Activated T-cell treated with anti-CD3 and anti-CD28 coated beads for 24 hours (primary cell): ENCODE measurements around the gene KDM4F.
"Not testable (repeated sequence)": the region's sequence is repeated elsewhere in the genome, so short reads cannot be mapped to it uniquely, and the experiment has no call there.

Experiments used
- DNase-seq: peaks from one replicate; pipeline ENCODE4 v3.0.0-alpha.2; 2020; ENCODE audit warnings: low read depth

Gene KDM4F

DNA sequence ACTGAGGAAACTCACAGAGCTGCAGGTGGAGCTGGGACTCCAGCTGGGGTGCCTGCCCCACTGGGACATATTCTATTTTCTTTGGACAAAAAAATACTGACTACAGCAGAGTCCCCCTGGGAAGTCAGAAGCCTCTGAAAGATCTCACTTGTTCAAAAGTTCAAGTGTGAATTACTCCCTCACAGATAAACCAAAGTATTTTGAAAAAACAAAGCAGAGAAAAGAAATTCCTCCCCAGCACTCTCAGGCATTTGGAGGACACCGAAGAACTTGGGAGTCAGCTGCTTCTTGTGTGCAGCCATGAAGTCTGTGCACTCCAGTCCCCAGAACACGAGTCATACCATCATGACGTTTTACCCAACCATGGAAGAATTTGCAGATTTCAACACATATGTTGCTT, at the start of gene KDM4F:
TSS of gene KDM4F (plus strand) at position 301 of the 400 bp plus-strand sequence.
- not testable (repeated sequence) for DNase-seq

DNA sequence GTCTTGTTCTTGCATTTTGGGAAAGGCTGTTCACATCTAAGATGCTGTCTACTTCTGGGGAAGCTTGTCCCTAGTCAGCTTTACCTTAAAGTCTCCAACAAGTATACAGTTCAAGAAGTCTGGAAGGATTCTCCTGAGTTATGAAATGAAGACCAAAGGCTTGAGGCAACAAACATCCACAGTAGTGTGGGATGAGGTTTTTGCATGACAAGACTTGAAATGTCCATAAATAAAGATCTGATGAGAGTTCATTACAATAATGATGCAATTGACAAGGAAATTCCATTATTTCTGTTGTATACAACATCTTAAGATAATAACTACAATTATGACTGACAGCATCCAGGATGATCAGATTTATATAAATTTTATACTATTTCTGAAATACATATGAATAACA, 45.5 kb upstream of the KDM4F start:
- no peak for DNase-seq

DNA sequence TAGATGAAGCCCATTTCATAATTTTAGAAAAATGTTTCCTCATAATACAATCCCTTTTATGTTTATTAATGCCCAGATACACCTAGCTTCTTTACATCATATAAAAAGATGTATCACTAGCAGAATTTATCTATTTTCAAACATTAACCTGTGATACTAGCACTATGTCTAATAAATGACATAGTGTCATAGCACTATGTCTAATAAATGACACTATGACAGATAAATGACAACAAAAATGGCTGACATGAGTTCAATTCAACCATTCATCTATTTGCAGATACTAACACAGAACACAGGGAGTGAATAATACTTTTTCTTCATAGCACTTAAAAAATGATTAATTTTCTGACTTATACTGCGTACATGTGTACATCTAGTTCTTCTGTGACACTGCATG, 43.6 kb upstream of the KDM4F start:
- DNase-seq = no peak

DNA sequence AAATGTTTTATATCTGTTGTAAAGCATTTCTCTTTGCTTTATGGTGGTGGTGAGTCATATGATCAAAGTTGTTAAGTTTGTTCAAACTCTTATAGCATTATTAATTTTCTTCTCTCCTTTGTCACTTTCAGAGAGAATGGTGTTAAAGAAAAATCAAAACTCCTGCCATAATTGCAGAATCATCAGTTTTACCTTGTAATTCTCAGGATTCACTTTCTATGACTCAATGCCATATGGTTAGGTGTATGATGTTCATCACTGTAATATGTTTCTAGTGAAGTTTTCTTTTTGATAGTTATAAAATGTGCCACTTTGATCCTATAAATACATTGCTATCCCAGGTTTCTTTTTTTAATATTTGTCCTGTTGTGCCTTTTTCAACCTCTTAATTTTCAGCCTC, 37.8 kb upstream of the KDM4F start:
- no peak for DNase-seq

DNA sequence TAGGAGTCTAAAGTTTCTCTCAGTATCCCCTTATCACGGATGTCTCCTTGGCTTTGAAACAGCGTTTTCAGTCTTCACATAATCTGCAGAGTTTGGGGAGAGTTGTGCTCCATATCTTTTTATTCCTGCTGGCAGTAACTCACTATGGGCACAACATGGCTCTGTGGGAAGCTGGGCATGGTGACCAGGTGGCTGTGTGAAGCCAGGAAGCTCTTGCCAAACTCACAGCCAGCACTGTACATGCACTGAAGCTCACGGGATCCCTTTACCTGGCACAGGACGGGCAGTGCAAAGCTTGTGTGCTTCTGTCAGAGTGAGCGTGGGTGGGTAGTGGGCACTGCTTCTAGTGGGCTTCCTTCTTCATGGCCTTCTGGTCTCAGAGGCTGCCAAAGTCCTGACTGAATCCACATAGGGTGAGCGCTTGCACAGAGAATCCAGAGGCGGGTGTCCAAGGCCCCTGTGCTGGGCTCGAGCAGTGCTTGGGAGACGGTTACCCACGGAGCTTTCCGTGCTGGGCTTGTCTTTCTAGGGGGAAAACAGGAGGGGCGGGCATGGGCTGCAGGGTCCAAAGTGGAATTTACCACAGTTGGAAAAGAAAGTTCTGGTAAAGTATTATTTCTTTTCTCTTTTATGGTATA, 34.9 kb upstream of the KDM4F start:
- DNase-seq = no peak

DNA sequence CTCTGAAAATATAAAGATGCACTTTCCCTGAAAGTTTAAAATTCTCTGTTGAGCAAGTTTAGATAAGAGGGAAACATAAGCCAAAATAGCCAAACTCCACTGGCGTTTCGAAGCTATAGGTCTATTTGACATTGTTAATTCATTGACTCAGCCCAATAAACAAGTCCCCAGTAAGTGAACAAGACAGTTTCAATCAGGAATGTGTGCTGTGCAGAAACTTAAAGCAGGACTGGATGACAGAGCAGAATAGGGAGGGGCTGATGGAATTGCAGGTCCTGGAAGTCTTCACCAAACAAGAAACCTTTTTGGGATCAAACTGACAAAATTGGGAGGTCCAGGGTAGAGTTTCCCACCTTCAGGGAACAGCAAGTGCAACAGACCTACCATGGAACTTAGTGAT, 33.1 kb upstream of the KDM4F start:
- DNase-seq = no peak

DNA sequence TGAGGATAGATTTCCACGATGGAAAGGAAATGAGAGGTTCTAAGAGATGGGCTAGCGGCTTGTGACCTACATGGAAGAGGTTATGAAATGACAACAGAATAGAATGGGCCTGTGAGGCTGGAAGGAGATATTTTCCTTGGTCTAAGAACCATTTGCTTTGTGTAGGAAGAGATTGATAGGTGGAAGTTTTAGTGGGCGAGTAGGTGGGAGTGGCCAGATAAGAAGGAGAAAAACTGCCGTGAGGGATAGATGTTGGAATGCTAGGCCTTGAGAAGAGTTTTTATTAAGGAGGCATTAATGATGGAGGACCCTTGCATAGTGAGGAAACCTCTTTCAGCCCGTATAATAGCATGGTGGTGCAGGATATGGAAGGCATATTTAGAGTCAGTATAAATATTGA, 27.8 kb upstream of the KDM4F start:
- not testable (repeated sequence) for DNase-seq

DNA sequence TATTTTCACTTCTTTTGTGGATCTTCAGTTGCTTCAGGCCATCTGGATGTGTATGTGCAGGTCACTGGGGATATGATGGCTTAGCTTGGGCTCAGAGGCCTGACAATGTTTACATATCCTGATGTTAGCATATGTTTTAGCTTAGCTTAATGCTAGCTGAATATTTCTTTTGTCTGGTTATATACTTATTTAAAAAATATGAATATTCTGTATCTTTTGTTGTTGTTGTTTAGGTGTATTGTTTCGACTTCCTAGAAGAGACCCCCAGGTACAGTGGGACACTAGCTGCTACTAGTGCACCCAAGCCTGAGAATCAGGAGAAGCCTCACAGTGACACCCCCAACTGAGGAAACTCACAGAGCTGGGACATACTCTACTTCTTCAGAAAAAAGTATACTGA, 24.3 kb upstream of the KDM4F start, which contains the start of gene KDM4E:
TSS of gene KDM4E (plus strand) at position 301 of the 400 bp plus-strand sequence. CDS start 300 bp downstream, outside the sequence.
- no peak for DNase-seq

DNA sequence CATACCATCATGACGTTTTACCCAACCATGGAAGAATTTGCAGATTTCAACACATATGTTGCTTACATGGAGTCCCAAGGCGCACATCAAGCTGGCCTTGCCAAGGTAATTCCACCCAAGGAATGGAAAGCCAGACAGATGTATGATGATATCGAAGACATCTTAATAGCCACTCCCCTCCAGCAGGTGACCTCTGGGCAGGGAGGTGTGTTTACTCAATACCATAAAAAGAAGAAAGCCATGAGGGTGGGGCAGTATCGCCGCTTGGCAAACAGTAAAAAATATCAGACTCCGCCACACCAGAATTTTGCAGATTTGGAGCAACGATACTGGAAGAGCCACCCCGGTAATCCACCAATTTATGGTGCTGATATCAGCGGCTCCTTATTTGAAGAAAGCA, 23.6 kb upstream of the KDM4F start:
- DNase-seq = not testable (repeated sequence)

DNA sequence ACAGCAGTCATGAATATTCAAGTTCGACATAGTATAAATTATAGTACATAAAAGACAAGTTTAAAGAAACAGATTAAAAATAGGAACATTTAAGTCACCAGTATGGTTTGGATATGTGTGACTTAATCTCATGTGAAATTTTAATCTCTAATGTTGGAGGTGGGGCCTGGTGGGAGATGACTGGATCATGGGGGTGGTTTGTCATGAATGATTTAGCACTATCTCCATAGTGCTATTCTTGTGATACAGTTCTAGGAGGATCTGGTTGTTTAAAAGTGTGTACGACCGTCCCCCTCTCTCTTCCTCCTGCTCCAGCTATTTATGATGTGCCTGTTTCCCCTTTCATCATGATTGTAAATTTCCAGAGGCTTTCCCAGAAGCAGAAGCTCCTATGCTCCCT, 20.9 kb upstream of the KDM4F start:
- no peak for DNase-seq

DNA sequence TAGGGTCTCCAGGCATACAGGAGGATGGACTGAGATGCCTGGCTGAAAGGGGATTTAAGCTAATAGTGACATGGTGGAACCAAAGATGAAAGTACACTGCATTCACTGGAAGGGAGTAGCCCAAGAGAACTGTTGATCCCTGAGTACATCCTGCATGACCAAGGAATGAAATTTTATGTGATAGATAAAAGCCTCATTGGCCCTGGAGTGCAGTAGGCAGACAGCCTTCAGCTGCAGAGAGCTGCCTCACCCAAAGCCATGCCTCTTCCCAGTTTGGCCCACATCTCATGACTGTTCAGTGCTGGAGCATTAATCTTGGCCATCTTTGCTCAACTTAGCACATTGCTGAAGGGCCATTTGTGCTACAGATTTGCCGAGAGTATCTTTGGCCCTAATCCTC, 16.2 kb upstream of the KDM4F start:
- no peak for DNase-seq

DNA sequence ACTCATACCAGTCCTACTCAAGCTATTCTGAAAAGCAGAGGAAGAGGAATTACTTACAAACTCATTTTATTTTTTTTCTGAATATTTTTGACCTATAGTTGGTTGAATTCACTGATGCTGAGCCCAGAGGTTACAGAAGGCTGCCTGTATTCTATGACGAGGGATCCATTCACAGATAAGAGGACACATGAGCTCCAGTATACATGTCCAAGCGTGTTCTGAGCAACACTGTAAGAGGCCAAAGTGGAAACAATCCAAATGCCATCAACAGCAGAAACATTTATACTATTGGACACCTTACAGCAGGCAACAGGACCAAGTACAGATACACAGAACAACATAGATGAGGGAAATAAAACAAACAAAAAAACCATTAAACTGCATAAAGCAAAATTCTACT, 13.9 kb upstream of the KDM4F start:
- no peak for DNase-seq

DNA sequence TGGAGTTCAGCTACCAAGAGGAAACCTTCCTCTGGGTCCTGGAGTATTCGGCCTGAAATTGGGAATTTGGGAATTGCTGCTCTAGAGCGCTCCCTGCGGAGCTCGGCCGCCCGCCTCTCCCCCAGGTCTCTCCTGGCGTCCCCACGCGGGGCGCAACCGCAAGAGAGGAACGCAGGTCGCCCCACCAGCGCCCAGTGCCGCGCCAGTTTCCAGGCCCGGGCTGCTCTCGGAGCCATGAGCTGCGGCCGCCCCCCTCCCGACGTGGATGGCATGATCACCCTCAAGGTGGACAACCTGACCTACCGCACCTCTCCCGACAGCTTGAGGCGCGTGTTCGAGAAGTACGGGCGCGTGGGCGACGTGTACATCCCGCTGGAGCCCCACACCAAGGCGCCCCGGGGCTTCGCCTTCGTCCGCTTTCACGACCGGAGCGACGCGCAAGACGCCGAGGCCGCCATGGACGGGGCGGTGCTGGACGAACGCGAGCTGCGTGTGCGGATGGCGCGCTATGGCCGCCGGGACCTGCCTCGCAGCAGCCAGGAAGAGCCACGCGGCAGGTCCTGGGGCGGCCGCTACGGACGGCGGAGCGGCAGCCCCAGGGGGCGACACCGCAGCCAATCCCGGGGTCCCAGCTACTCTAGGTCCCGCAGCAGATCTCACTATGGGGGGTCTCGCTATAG, 11.7 kb upstream of the KDM4F start:
- not testable (repeated sequence) for DNase-seq

DNA sequence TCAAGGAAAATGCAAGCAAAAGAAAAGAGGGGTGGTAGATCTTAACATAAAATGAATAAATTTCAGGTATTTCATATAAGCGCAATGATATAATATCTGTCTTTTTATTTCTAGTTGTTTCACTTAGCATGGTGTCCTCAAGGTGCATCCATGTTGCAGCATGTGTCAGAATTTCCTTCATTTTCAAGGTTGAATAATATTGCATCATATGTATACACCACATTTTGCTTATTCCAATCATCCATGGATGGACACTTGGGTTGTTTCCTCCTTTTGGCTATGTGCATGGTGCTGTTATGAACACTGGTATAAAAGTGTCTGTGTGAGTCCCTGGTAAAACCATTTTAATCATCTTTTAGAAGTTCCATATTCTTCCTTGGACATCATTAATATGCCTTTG, 7.0 kb upstream of the KDM4F start:
- DNase-seq = no peak

DNA sequence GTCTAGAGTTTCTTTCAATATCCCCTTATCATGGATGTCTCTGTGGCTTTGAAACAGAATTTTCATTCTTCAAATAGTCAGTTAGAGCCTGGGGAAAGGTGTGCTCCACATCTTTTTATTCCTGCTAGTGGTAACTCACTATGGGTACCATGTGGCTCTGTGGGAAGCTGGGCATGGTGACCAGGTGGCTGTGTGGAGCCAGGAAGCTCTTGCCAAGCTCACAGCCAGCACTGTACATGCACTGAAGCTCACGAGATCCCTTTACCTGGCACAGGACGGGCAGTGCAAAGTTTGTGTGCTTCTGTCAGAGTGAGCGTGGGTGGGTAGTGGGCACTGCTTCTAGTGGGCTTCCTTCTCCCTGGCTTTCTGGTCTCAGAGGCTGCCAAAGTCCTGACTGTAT, 6.3 kb upstream of the KDM4F start:
- no peak for DNase-seq

DNA sequence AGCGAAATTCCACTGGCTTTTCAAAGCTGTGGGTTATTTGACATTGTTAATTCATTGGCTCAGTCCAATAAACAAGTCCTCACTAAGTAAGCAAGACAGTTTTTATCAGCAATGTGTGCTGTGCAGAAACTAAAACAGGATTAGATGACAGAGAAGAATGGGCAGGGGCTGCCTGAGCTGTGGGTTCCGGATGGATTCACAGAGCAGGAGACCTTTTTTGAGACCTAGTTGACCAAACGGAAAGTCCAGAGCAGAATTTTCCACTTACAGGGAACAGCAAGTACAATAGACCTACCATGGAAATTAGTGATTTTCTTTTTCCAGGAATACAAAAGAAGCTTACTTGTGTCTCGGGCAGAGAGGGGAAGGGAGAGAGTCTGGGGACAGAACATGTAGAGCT, 5.2 kb upstream of the KDM4F start:
- DNase-seq = no peak

DNA sequence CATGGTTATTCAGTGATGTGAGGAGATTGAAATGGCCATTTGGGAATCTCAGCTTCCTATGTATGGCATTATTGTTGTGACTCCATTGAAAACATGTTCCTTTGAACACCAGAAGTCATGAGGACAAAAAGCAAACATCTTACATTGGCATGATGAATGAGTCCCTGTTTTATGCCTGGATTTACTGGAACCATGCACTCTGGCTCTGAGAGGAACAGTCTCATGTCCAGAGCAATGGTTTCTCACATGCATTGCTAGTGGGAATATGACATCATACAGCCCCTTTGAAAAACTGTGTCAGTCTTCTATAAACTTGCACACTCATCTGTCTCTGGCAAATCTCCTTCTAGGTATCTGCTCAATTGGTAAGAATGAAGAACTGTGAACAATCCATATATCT, 3.4 kb upstream of the KDM4F start:
- no peak for DNase-seq

DNA sequence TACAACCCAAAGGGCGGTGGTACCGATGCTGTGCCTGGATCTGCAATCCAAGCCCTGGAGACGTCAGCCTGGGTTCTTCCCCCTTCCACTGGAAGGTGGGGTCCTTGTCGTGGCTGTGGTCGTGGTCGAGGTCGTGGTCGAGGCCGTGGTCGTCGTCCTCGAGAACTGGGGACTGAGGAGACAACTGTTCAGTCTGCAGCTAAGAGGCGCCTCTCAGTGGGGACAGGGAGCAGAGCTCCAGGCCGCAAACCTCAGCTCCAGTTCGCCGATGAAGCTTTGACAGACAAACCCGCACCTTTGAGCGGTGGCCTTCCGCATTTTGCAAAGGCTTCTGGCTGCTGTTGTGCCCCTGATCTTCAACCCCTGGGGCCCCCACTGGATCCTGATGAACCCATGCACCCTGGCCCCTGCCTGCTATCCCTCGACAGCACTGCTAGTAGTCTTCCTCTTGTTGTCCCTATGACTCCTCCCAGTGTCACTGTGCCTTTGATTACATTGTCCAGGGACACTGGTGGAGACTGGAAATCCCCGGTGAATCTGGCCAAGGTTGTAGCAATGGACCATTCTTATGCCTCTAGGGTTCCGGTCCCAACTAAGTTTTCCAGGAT, 1.5 kb downstream of the KDM4F start:
- DNase-seq = no peak

DNA sequence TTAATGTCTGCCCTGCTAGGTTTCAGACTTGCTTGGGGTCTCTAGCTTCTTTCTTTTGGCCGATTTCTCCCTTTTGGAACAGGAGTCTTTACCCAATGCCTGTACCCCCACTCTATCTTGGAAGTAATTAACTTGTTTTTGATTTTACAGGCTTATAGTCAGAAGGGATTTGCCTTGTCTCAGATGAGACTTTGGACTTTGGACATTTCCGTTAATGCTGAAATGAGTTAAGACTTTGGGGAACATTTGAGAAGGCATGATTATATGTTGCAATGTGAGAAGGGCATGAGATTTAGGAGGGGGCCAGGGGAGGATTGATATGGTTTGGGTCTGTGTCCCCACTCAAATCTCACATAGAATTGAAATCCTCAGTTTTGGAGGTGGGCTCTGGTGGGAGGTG, 5.1 kb downstream of the KDM4F start:
- DNase-seq = no peak

DNA sequence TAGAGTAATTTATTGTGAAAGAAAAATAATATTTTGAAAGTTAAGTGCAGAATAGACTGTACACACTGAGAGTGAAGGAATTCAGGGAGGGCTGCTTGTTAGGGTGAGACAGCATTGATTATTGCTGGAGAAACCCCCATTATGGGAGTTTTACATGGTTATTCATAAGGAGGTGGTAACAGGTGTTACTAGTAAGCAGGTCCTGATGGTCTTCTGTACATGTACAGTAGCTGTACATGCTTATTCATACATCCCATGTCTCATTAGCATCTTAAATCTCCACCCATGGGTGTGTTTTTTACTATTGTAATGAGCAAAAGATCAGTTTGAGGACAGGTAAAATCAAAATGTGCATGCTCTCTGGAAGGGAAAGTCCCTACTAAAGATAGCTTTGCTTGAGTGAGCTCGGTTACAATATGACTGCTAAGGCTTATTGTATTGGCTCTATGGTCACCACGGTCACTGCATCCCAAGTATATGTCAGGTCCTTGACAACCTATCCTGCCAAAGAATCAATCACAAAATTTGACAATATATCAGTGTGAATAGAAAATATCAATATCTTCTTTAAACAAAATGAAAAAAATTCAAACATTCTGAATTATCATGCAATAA, 6.2 kb downstream of the KDM4F start:
- DNase-seq = no peak

DNA sequence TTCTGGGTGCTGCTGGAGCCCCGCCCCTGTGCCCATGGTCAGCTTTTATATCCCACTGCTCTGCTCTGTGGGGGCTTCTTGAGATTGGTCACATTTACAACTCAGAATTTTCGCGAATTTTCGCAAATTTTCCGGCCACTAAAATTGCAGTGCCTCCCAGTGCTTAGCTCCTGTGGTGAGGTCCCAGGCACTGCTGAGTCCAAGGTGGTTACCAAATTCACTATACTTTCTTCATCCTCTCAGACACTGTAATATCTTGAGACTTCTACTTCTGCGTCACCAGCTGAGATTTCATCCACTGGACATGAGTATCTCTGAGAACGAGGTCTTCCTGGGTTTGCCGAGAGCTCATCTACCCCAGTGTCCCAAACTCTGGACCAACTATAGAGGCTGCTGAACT, 8.7 kb downstream of the KDM4F start:
- no peak for DNase-seq

DNA sequence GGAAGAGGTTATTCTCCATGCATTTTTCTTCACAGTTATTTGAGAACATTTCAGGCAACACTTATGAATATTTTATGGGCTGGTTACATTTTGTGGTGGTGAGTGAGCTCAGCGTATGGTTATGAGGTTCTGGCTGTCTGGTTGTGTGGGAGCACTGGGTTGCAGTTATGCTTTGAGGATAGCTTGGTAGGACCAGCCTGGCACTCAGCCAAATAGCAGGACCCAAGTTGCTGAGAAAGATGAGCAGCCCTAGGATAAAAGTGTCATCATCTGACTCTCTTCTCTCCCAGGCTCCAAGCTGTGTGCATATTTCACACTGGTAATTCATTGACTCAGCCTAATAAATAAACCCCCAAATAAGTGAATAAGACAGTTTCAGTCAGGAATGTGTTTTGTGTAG, 9.4 kb downstream of the KDM4F start:
- DNase-seq = no peak

DNA sequence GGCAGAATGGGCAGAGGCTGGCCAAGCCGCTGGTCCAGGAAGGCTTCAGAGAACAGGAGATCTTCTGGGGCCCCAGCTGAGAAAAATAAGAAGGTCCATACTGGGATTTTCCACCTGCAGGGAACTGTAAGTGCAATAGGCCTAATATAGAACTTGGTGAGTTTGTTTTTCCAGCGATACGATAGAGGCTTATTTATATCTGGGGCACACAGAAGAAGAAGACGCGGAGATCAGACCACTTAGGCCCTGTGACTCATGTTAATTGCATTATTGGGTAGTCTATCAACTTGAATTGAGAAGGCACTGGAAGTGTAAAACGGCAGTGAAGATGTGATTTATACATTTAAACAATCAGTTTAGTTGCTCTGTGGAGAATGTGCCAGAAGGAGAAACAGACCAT, 9.8 kb downstream of the KDM4F start:
- DNase-seq = no peak
